ENCODE data around the gene B4GALT3. TPM values are rescaled to one million over a fixed set of nuclear protein-coding genes. Genes with fewer than 3 reads are reported as not detected.

The B4GALT3 gene
- total and polyA plus RNA-seq, 2 donors (not counting 3 experiments of a cell fraction or from before 2014, with no cell fraction given) = 39.5 to 60.4 TPM

DNA sequence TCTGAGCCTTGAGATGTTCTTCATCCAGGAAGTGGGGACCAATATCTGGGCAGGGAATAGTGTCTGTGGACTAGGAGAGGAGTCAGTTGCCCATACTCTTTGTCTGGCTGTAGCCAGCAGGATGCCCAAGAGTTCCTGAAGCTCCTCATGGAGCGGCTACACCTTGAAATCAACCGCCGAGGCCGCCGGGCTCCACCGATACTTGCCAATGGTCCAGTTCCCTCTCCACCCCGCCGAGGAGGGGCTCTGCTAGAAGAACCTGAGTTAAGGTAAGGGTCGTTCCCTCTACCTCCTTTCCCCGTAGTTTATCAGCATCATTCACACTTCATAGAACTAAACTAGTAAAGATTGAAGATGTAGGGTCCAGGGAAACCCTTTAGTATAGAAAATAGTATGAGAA lies 14.5 kb downstream of the B4GALT3 start:
- peaks cover 7% of the 10 kb centered on the region for H3K79me2 ChIP-seq (ENCODE audit: control insufficient read depth, insufficient read depth, low read length)
- H3K4me2 ChIP-seq (ENCODE audit: insufficient read depth, low read length) = no peak overlapping the region
- H3K36me3 ChIP-seq (ENCODE audit: control insufficient read depth in 2 of 2, extremely low read depth in 1 of 2, insufficient read depth in 2 of 2, low read length in 2 of 2) = peaks cover 0 to 11% of the 10 kb centered on the region in 2 experiments
- H3K27ac ChIP-seq (ENCODE audit: insufficient read depth, low read depth, low read length) = no peak overlapping the region
- ChIA-PET POLR2A (no interaction called here), CTCF (no interaction called here)
- no peaks in the 10 kb centered on the region for H3K9me3 ChIP-seq (replicated peaks; ENCODE audit: control insufficient read depth, insufficient read depth, low read length)
- H3K9ac ChIP-seq (replicated peaks; ENCODE audit: extremely low read depth, insufficient read depth, low read length) = no peak overlapping the region
- no TSS peak for BruUV-seq (replicated peaks)
- H2AFZ ChIP-seq (ENCODE audit: low read depth, low read length) = no peak overlapping the region
- no peaks in the 10 kb centered on the region for H3K9me1 ChIP-seq (replicated peaks; ENCODE audit: control insufficient read depth, extremely low read depth, insufficient read depth, low read length)
- no peaks in the 10 kb centered on the region for H3K27me3 ChIP-seq (ENCODE audit: control insufficient read depth in 2 of 2, insufficient read depth in 2 of 2, low read length in 2 of 2)
- H4K20me1 ChIP-seq (replicated peaks; ENCODE audit: control insufficient read depth, extremely low read depth, insufficient read depth, low read length) = no peaks in the 10 kb centered on the region
- intact Hi-C loops (cut with micrococcal nuclease) = no loop called here
- dilution Hi-C loops (cut with MboI; ENCODE audit: extremely low pct_ligation_motif_present, low sequenced_read_pairs) = no loop called here
- FAIRE-seq = no peak
- no peak for DNase-seq (ENCODE audit: low read depth, low spot score)
- TF ChIP-seq EZH2 (IDR thresholded peaks at IDR 0.05; ENCODE audit: borderline replicate concordance, low read depth, low read length, severe bottlenecking) = no peak
- peaks cover 23% of the 10 kb centered on the region for H3K4me1 ChIP-seq (ENCODE audit: control insufficient read depth, extremely low read depth, insufficient read depth, low read length)
- no peak overlapping the region for H3K4me3 ChIP-seq (replicated peaks in 1 of 3; ENCODE audit: insufficient read depth in 1 of 3, low read depth in 1 of 3, low read length in 3 of 3)

DNA sequence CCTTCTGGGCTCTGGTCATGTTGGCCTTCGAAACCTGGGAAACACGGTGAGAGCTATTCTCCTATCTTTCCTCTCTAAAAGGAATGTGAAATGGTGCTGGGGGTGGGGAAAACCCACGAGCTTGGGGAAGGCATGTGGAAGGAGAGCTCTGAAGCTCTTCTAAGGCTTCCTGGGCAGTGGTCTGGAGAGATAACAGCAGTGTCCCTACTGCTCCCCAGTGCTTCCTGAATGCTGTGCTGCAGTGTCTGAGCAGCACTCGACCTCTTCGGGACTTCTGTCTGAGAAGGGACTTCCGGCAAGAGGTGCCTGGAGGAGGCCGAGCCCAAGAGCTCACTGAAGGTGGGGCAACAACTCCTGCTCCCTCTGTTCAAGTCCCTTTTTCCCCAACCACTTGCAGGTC lies 15.3 kb downstream of the B4GALT3 start:
- intact Hi-C loops (cut with micrococcal nuclease) = no loop called here

More for the DNA sequence above, 15.3 kb downstream of the B4GALT3 start:
- no peaks in the 10 kb centered on the region for H4K20me1 ChIP-seq (replicated peaks; ENCODE audit: control insufficient read depth, extremely low read depth, insufficient read depth, low read length)
- no peak overlapping the region for H3K4me2 ChIP-seq (ENCODE audit: insufficient read depth, low read length)
- dilution Hi-C loops (cut with MboI; ENCODE audit: extremely low pct_ligation_motif_present, low sequenced_read_pairs) = no loop called here
- no peak overlapping the region for H3K9ac ChIP-seq (replicated peaks; ENCODE audit: extremely low read depth, insufficient read depth, low read length)
- TF ChIP-seq GATA2 (IDR thresholded peaks at IDR 0.05; ENCODE audit: insufficient read depth, insufficient read length, low read depth, low read length) (no peak), POLR2A (IDR thresholded peaks at IDR 0.05; ENCODE audit: low read depth, low read length) (no peak), FOS (IDR thresholded peaks at IDR 0.05; ENCODE audit: borderline replicate concordance, insufficient read depth, low read length) (no peak), JUN (IDR thresholded peaks at IDR 0.05; ENCODE audit: borderline replicate concordance, insufficient read depth, insufficient read length, low read depth) (no peak)
- TF ChIP-seq, protein P1, sequence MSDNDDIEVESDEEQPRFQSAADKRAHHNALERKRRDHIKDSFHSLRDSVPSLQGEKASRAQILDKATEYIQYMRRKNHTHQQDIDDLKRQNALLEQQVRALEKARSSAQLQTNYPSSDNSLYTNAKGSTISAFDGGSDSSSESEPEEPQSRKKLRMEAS (IDR thresholded peaks at IDR 0.05; ENCODE audit: insufficient read depth, insufficient read length) = no peak
- H3K4me3 ChIP-seq (replicated peaks in 1 of 3; ENCODE audit: insufficient read depth in 1 of 3, low read depth in 1 of 3, low read length in 3 of 3) = no peak overlapping the region
- no peaks in the 10 kb centered on the region for H3K9me1 ChIP-seq (replicated peaks; ENCODE audit: control insufficient read depth, extremely low read depth, insufficient read depth, low read length)
- H3K9me3 ChIP-seq (replicated peaks; ENCODE audit: control insufficient read depth, insufficient read depth, low read length) = no peaks in the 10 kb centered on the region
- no peaks in the 10 kb centered on the region for H3K27me3 ChIP-seq (ENCODE audit: control insufficient read depth in 2 of 2, insufficient read depth in 2 of 2, low read length in 2 of 2)
- no peak for DNase-seq (ENCODE audit: low read depth, low spot score)
- ChIA-PET CTCF (interaction anchor here (1.0 kb wide), 1 partner anchor 9 kb away, joined by 3 read pairs; no protein-coding TSS in a partner anchor), POLR2A (no interaction called here)
- peaks cover 20% of the 10 kb centered on the region for H3K4me1 ChIP-seq (ENCODE audit: control insufficient read depth, extremely low read depth, insufficient read depth, low read length)
- no peak for FAIRE-seq
- H3K36me3 ChIP-seq (ENCODE audit: control insufficient read depth in 2 of 2, extremely low read depth in 1 of 2, insufficient read depth in 2 of 2, low read length in 2 of 2) = peaks cover 2 to 11% of the 10 kb centered on the region in 2 experiments
- no peak overlapping the region for H3K27ac ChIP-seq (ENCODE audit: insufficient read depth, low read depth, low read length)
- no peak overlapping the region for H2AFZ ChIP-seq (ENCODE audit: low read depth, low read length)
- BruUV-seq (replicated peaks) = no TSS peak
- H3K79me2 ChIP-seq (ENCODE audit: control insufficient read depth, insufficient read depth, low read length) = peaks cover 7% of the 10 kb centered on the region
